Embryonic facial prominence (tissue), 1 donor: ENCODE results near the gene TXNDC2.
"Not testable (repeated sequence)": the region's sequence is repeated elsewhere in the genome, so short reads cannot be mapped to it uniquely, and the experiment has no call there.

Source experiments
- DNase-seq: peaks from one replicate; pipeline ENCODE4 v3.0.0-alpha.2; 2016; ENCODE audit errors: extremely low spot score

TXNDC2 gene

DNA sequence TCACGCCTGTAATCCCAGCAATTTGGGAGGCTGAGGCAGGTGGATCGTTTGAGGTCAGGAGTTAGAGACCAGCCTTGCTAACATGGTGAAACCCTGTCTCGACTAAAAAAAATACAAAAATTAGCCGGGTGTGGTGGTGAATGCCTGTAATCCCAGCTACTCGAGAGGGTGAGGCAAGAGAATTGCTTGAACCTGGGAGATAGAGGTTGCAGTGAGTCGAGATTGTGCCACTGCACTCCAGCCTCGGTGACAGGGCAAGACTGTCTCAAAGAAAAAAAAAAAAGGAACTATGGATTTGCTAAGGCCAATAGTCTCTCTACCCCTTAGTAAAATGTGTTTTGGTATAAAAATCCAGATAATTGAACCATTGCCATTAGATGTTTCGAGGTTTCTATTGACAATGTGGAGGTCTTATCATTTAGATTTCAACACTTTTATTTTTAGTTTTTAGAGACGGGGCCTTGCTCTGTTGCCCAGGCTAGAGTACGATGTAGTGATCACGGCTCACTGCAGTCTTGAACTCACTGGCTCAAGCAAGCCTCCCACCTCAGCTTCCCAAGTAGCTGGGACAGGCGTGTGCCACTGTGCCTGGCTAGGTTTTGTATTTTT lies 1.1 kb upstream of the TXNDC2 start:
- no peak for DNase-seq

GRCh38 chr18:9886005-9886348 lies 204 bp downstream of the TXNDC2 start:
- DNase-seq = no peak

DNA sequence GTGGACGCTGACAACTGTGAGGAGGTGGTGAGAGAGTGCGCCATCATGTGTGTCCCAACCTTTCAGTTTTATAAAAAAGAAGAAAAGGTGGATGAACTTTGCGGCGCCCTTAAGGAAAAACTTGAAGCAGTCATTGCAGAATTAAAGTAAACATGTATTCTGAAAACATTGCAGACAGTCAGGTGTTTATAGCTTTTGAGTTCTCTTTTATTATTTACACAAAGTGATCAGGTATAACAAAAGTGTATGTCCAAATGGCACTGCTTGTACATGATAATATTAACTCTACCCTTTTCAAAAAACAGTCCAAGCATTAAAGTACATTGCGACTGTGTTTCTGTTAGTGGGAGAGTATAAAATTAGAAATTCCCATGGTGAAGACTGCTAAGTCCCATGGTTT lies 2.2 kb downstream of the TXNDC2 start:
- DNase-seq = no peak

DNA sequence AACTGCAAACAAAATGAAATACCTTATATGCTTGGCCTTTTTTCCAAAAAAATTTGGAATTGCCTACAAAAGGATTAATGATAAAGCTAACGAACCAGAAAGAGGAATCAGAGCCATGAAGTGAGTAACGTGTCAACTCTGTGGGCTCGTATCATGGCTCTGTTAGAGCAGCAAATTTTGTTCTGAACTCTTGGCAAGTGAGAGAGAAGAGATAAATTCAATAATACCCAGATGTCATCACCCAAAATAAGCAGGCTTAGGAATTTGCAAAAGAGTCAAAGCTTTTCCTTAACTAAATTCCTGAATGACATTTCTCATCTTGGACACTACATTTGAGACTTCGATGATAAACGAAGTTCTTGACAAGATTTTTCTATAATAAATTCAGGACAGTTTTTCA lies 4.4 kb downstream of the TXNDC2 start:
- DNase-seq = no peak

DNA sequence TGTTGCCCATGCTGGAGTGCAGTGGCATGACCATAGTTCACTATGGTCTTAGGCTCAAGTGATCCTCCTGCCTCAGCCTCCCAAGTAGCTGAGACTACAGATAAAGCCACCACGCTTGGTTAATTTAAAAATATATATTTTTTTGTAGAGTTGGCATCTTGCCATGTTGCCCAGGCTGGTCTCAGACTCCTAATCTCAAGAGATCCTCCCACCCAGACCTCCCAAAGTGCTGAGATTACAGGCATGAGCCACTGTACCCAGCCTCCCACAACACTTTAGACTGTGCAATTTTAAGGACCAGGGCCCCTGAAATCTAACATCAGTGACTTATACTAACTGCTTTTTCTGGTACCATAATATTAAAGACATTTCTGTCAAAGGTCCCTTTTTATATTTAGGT lies 5.2 kb downstream of the TXNDC2 start:
- DNase-seq = no peak

GRCh38 chr18:9891515-9891914 lies 5.7 kb downstream of the TXNDC2 start:
- not testable (repeated sequence) for DNase-seq

DNA sequence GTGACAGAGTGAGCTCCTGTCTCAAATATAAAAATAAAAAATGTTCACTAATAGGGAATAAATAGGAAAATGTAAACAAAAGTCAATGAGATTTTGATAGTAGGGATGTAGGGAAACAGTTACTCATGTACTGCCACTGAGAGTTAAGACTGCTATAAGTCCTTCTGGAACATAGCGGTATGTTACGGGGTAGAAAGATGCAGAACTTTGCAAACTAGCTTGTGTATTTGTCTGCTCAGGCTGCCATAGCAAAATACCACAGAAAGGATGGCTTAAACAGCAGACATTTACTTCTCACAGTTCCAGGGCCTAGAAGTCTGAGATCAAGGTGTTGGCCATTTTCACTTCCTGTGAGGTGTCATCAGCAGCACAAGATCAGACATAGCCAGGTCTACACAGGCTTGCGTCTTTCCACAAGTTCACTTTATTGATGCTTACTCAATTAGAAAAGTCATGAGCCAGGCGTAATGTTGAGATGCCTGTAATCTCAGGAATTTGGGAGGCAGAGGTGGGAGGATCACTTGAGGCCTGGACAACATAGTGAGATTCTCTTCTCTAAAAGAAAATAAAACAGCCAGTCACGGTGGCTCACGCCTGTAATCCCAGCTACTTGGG lies 8.8 kb downstream of the TXNDC2 start:
- DNase-seq = no peak

- no peak for DNase-seq
Observed at GRCh38 chr18:9897129-9897528, 11.4 kb downstream of the TXNDC2 start.

DNA sequence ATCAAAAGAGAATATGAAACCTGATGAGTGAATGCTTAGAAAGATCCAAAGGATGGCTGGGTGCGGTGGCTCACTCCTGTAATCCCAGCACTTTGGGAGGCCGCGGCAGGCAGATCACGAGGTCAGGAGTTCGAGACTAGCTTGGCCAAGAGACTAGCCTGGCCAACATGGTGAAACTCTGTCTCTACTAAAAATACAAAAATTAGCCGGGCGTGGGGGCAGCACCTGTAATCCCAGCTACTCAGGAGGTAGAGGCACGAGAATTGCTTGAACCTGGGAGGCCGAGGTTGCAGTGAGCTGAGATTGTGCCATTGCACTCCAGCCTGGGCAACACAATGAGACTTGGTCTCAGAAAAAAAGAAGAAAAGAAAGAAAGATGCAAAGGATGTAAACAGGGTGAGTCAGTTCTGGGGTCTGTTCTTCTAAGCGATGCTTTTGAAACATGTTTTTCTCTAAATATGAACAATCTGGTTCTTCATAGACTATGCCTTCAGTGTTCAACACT lies 12.1 kb downstream of the TXNDC2 start:
- not testable (repeated sequence) for DNase-seq

- DNase-seq = no peak
Observed at GRCh38 chr18:9898792-9899549, 13.2 kb downstream of the TXNDC2 start.

- not testable (repeated sequence) for DNase-seq
Observed at GRCh38 chr18:9899550-9899930, 13.8 kb downstream of the TXNDC2 start.

DNA sequence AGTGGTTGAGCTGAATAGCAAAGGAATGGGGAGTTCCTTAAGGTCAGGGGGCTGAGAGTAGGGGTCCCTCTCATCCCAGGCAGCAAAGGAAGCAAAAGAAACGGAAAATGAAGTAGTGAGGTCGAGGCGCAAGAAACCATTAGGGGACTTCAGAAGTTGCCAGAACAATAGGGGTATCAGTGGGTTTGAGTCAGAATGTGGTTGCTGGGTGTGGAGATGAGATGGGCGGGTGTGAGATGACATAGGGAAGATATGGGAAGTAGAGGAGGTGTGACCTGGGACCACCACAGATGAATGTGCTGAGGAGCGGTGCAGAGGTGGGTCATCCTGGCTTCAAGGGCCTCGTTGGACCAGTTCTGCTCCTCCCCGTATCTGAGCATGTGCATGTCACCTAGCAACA lies 14.9 kb downstream of the TXNDC2 start:
- DNase-seq = no peak

DNA sequence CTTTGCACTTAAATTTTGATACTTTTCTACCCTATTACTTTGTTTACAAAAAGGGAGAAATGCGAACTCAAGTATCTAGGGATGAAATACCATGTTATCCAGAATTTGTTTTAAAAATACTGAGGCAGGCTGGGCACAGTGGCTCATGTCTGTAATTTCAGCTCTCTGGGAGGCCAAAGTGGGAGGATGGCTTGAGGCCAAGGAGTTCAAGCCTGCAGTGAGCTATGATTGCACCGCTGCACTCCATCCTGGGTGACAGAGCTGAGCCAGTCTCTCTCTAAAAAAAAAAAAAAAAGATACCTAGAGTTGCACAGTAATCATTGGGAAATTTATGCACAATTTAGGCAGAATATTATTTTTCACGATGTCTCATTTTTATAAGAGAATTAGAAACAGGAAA lies 15.6 kb downstream of the TXNDC2 start:
- DNase-seq = no peak

DNA sequence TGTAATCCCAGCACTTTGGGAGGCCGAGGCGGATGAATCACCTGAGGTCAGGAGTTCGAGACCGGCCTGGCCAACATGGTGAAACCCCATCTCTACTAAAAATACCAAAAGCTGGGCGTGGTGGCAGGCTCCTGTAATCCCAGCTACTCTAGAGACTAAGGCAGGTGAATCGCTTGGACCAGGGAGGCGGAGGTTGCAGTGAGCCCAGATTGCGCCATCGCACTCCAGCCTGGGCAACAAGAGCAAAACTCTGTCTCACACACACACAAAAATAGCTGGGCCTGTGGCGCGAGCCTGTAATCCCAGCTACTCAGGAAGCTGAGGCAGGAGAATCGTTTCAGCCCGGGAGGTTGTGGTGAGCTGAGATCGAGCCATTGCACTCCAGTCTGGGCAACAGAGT lies 16.5 kb downstream of the TXNDC2 start:
- not testable (repeated sequence) for DNase-seq

- DNase-seq = no peak
Observed at GRCh38 chr18:9902832-9903231, 17.1 kb downstream of the TXNDC2 start.

- DNase-seq = no peak
Observed at GRCh38 chr18:9905401-9905922, 19.7 kb downstream of the TXNDC2 start.

GRCh38 chr18:9906481-9906880 lies 20.7 kb downstream of the TXNDC2 start:
- no peak for DNase-seq

GRCh38 chr18:9907867-9908266 lies 22.1 kb downstream of the TXNDC2 start:
- no peak for DNase-seq

- no peak for DNase-seq
Observed at GRCh38 chr18:9910071-9910470, 24.3 kb downstream of the TXNDC2 start.

- DNase-seq = no peak
Observed at GRCh38 chr18:9910661-9911060, 24.9 kb downstream of the TXNDC2 start.

GRCh38 chr18:9911226-9911625 lies 25.5 kb downstream of the TXNDC2 start:
- no peak for DNase-seq

- not testable (repeated sequence) for DNase-seq
Observed at GRCh38 chr18:9912285-9912684, 26.5 kb downstream of the TXNDC2 start.

- no peak for DNase-seq
Observed at GRCh38 chr18:9913151-9913525, 27.4 kb downstream of the TXNDC2 start.
